ENCODE data around the gene SLC19A1. TPM values are rescaled to one million over a fixed set of nuclear protein-coding genes. Genes with fewer than 3 reads are reported as not detected.

SLC19A1 gene
- polyA plus RNA-seq, 4 donors = 12.6 to 20.8 (median 15.0) TPM

GRCh38 chr21:45455674-45456583 lies 86.3 kb downstream of the SLC19A1 start:
- Histone ChIP-seq H3K36me3 (ENCODE audit: control insufficient read depth in 3 of 3, insufficient read depth in 2 of 3, low read depth in 1 of 3, low read length in 3 of 3) (peaks cover 0 to 3% (median 0%) of the 10 kb centered on the region in 3 donors), H3K4me3 (ENCODE audit: low read depth in 1 of 3, low read length in 3 of 3) (no peak overlapping the region), H3K27ac (ENCODE audit: low read depth in 1 of 3, low read length in 2 of 3) (peak overlapping the region in 1 of 3 donors; percentile 17), H3K27me3 (ENCODE audit: control insufficient read depth in 3 of 3, insufficient read depth in 3 of 3, low read length in 3 of 3) (no peaks in the 10 kb centered on the region), H3K9me3 (ENCODE audit: control insufficient read depth in 2 of 2, insufficient read depth in 1 of 2, low read depth in 1 of 2, low read length in 1 of 2) (peaks cover 0 to 4% of the 10 kb centered on the region in 2 donors), H3K4me1 (ENCODE audit: control insufficient read depth in 3 of 3, insufficient read depth in 2 of 3, low read depth in 1 of 3, low read length in 2 of 3) (peaks cover 0 to 10% (median 0%) of the 10 kb centered on the region in 3 donors)
- FAIRE-seq (no peak), DNase-seq (no peak)
- WGBS, 3 donors = 69 to 77% (median 73%) methylated on average over 41 to 47 of the region's 47 CpGs

GRCh38 chr21:45454926-45455673 lies 87.1 kb downstream of the SLC19A1 start:
- Histone ChIP-seq H3K4me1 (ENCODE audit: control insufficient read depth in 3 of 3, insufficient read depth in 2 of 3, low read depth in 1 of 3, low read length in 2 of 3) (peaks cover 0 to 7% (median 0%) of the 10 kb centered on the region in 3 donors), H3K4me3 (ENCODE audit: low read depth in 1 of 3, low read length in 3 of 3) (no peak overlapping the region), H3K27me3 (ENCODE audit: control insufficient read depth in 3 of 3, insufficient read depth in 3 of 3, low read length in 3 of 3) (no peaks in the 10 kb centered on the region), H3K27ac (ENCODE audit: low read depth in 1 of 3, low read length in 2 of 3) (peak overlapping the region in 1 of 3 donors; percentile 6), H3K36me3 (ENCODE audit: control insufficient read depth in 3 of 3, insufficient read depth in 2 of 3, low read depth in 1 of 3, low read length in 3 of 3) (peaks cover 0 to under 1% (median 0%) of the 10 kb centered on the region in 3 donors), H3K9me3 (ENCODE audit: control insufficient read depth in 2 of 2, insufficient read depth in 1 of 2, low read depth in 1 of 2, low read length in 1 of 2) (peaks cover 0 to under 1% of the 10 kb centered on the region in 2 donors)
- DNase-seq (no peak), FAIRE-seq (no peak)
- WGBS, 3 donors = 33 to 42% (median 35%) methylated on average over 17 to 23 of the region's 23 CpGs

- H3K36me3 ChIP-seq (ENCODE audit: control insufficient read depth in 3 of 3, insufficient read depth in 2 of 3, low read depth in 1 of 3, low read length in 3 of 3) = no peaks in the 10 kb centered on the region
- DNase-seq (no peak), FAIRE-seq (no peak)
- no peaks in the 10 kb centered on the region for H3K9me3 ChIP-seq (ENCODE audit: control insufficient read depth in 2 of 2, insufficient read depth in 1 of 2, low read depth in 1 of 2, low read length in 1 of 2)
- H3K4me3 ChIP-seq (ENCODE audit: low read depth in 1 of 3, low read length in 3 of 3) = no peak overlapping the region
- peak overlapping the region in 1 of 3 donors; percentile 9 for H3K27ac ChIP-seq (ENCODE audit: low read depth in 1 of 3, low read length in 2 of 3)
- H3K27me3 ChIP-seq (ENCODE audit: control insufficient read depth in 3 of 3, insufficient read depth in 3 of 3, low read length in 3 of 3) = no peaks in the 10 kb centered on the region
- 66 to 67% (median 67%) methylated on average over 24 of the region's 24 CpGs for WGBS, 3 donors
- H3K4me1 ChIP-seq (ENCODE audit: control insufficient read depth in 3 of 3, insufficient read depth in 2 of 3, low read depth in 1 of 3, low read length in 2 of 3) = peaks cover 0 to 5% (median 0%) of the 10 kb centered on the region in 3 donors
These were observed 87.9 kb downstream of the SLC19A1 start for GRCh38 chr21:45454060-45454925.

- peaks cover 0 to 5% (median 0%) of the 10 kb centered on the region in 3 donors for H3K4me1 ChIP-seq (ENCODE audit: control insufficient read depth in 3 of 3, insufficient read depth in 2 of 3, low read depth in 1 of 3, low read length in 2 of 3)
- no peaks in the 10 kb centered on the region for H3K36me3 ChIP-seq (ENCODE audit: control insufficient read depth in 3 of 3, insufficient read depth in 2 of 3, low read depth in 1 of 3, low read length in 3 of 3)
- H3K27me3 ChIP-seq (ENCODE audit: control insufficient read depth in 3 of 3, insufficient read depth in 3 of 3, low read length in 3 of 3) = no peaks in the 10 kb centered on the region
- no peak for DNase-seq
- WGBS, 3 donors = 83 to 89% (median 84%) methylated on average over 11 to 13 of the region's 13 CpGs
- H3K4me3 ChIP-seq (ENCODE audit: low read depth in 1 of 3, low read length in 3 of 3) = no peak overlapping the region
- peak overlapping the region in 1 of 3 donors; percentile 9 for H3K27ac ChIP-seq (ENCODE audit: low read depth in 1 of 3, low read length in 2 of 3)
- FAIRE-seq = no peak
- no peaks in the 10 kb centered on the region for H3K9me3 ChIP-seq (ENCODE audit: control insufficient read depth in 2 of 2, insufficient read depth in 1 of 2, low read depth in 1 of 2, low read length in 1 of 2)
These were observed 88.8 kb downstream of the SLC19A1 start for GRCh38 chr21:45453308-45453950.

- Histone ChIP-seq H3K4me1 (ENCODE audit: control insufficient read depth in 3 of 3, insufficient read depth in 2 of 3, low read depth in 1 of 3, low read length in 2 of 3) (peaks cover 0 to 5% (median 0%) of the 10 kb centered on the region in 3 donors), H3K27ac (ENCODE audit: low read depth in 1 of 3, low read length in 2 of 3) (no peak overlapping the region), H3K27me3 (ENCODE audit: control insufficient read depth in 3 of 3, insufficient read depth in 3 of 3, low read length in 3 of 3) (no peaks in the 10 kb centered on the region), H3K4me3 (ENCODE audit: low read depth in 1 of 3, low read length in 3 of 3) (no peak overlapping the region), H3K36me3 (ENCODE audit: control insufficient read depth in 3 of 3, insufficient read depth in 2 of 3, low read depth in 1 of 3, low read length in 3 of 3) (no peaks in the 10 kb centered on the region), H3K9me3 (ENCODE audit: control insufficient read depth in 2 of 2, insufficient read depth in 1 of 2, low read depth in 1 of 2, low read length in 1 of 2) (no peaks in the 10 kb centered on the region)
- FAIRE-seq (no peak), DNase-seq (no peak)
- WGBS, 3 donors = 88 to 97% (median 94%) methylated on average over 7 of the region's 7 CpGs
These were observed 89.4 kb downstream of the SLC19A1 start for GRCh38 chr21:45452696-45453307.

- FAIRE-seq (no peak), DNase-seq (no peak)
- Histone ChIP-seq H3K27me3 (ENCODE audit: control insufficient read depth in 3 of 3, insufficient read depth in 3 of 3, low read length in 3 of 3) (no peaks in the 10 kb centered on the region), H3K9me3 (ENCODE audit: control insufficient read depth in 2 of 2, insufficient read depth in 1 of 2, low read depth in 1 of 2, low read length in 1 of 2) (peaks cover 0 to 2% of the 10 kb centered on the region in 2 donors), H3K4me1 (ENCODE audit: control insufficient read depth in 3 of 3, insufficient read depth in 2 of 3, low read depth in 1 of 3, low read length in 2 of 3) (peaks cover 0 to 5% (median 0%) of the 10 kb centered on the region in 3 donors), H3K27ac (ENCODE audit: low read depth in 1 of 3, low read length in 2 of 3) (no peak overlapping the region), H3K36me3 (ENCODE audit: control insufficient read depth in 3 of 3, insufficient read depth in 2 of 3, low read depth in 1 of 3, low read length in 3 of 3) (no peaks in the 10 kb centered on the region), H3K4me3 (ENCODE audit: low read depth in 1 of 3, low read length in 3 of 3) (no peak overlapping the region)
- 84 to 88% (median 86%) methylated on average over 12 of the region's 12 CpGs for WGBS, 3 donors
These were observed 90.5 kb downstream of the SLC19A1 start for GRCh38 chr21:45451771-45452182.

- 78 to 87% (median 78%) methylated on average over 20 of the region's 20 CpGs for WGBS, 3 donors
- no peak for FAIRE-seq
These were observed 91.0 kb downstream of the SLC19A1 start for GRCh38 chr21:45451091-45451740.

More at GRCh38 chr21:45451091-45451740, 91.0 kb downstream of the SLC19A1 start:
- Histone ChIP-seq H3K4me3 (ENCODE audit: low read depth in 1 of 3, low read length in 3 of 3) (no peak overlapping the region), H3K4me1 (ENCODE audit: control insufficient read depth in 3 of 3, insufficient read depth in 2 of 3, low read depth in 1 of 3, low read length in 2 of 3) (peaks cover 0 to 5% (median 0%) of the 10 kb centered on the region in 3 donors), H3K27me3 (ENCODE audit: control insufficient read depth in 3 of 3, insufficient read depth in 3 of 3, low read length in 3 of 3) (no peaks in the 10 kb centered on the region), H3K27ac (ENCODE audit: low read depth in 1 of 3, low read length in 2 of 3) (no peak overlapping the region), H3K9me3 (ENCODE audit: control insufficient read depth in 2 of 2, insufficient read depth in 1 of 2, low read depth in 1 of 2, low read length in 1 of 2) (peaks cover 0 to 3% of the 10 kb centered on the region in 2 donors), H3K36me3 (ENCODE audit: control insufficient read depth in 3 of 3, insufficient read depth in 2 of 3, low read depth in 1 of 3, low read length in 3 of 3) (no peaks in the 10 kb centered on the region)
- peak in 1 of 2 donors; percentile 12 for DNase-seq
